H7 (cell line): ENCODE measurements around the gene CNGA1. TPM values are rescaled to one million over a fixed set of nuclear protein-coding genes. Genes with fewer than 3 reads are reported as not detected.
"Not testable (repeated sequence)": the region's sequence is repeated elsewhere in the genome, so short reads cannot be mapped to it uniquely, and the experiment has no call there.

Experiments
- DNase-seq: peaks from one replicate; pipeline ENCODE4 v3.0.0; 2012
- H3K27me3 ChIP-seq: 2 replicates; pipeline ENCODE4 v1.6.0; 2011; ENCODE audit warnings: mild to moderate bottlenecking, low read length; ENCODE audit not compliant: control insufficient read depth, insufficient read depth
- H3K36me3 ChIP-seq: replicated peaks from 2 replicates; pipeline ENCODE4 v1.5.1; 2011; ENCODE audit warnings: low read length; ENCODE audit not compliant: control insufficient read depth, insufficient read depth
- H3K4me3 ChIP-seq: 2 replicates; pipeline ENCODE4 v1.5.1; 2011; ENCODE audit warnings: low read depth, mild to moderate bottlenecking, control low read depth, low read length, moderate library complexity; ENCODE audit not compliant: insufficient read depth
- total RNA-seq: library from RNA; depleted of rRNA; stranded (reverse); fragments of >200 nt; shearing (Covaris generic); gene quantifications from 2 replicates; pipeline ENCODE4 v1.2.3, GENCODE V29; 2014

CNGA1 gene
- total RNA-seq, 1 experiment from 2014 or later, result 0.10 TPM

DNA sequence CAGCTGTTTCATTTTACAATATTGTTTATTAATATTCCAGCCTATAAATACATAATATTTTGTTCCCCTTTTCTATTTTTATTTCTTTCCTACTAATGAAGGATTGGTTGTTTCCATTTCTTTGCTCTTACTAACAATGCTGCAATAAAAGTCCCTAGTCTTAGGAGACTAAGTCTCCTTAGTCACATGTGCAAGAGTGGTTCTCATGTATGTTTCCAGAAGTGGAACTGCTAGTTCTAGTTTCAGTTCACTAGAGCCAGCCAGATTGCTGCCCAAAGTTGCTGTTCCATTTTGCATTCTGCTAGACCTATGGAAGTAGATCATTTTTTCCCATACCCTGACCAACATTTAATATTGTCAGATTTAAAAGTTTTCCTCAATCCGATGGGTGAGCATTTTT, 44.3 kb downstream of the CNGA1 start:
- H3K27me3 ChIP-seq, result no peaks in the 10 kb centered on the region
- DNase-seq, result no peak
- H3K36me3 ChIP-seq, result no peaks in the 10 kb centered on the region
- no peak overlapping the region for H3K4me3 ChIP-seq

DNA sequence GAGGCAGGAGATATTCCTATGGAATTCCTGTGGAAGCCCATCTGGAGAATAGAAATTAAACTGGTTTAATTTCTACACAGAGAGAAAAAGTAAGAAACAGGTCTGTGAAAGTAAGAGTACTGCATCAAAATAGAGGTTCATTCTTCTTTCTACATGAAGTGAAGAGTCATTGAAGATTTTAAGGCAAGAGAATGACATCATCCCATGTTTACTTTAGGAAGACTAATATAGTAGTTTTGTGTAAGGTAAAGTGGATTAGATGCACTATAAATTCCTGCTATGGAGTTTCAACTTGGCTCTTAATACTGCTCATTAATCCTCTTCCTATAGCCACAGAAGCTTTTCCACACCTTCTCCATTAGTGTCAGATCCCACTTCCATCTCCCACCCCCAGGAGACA, 47.6 kb downstream of the CNGA1 start:
- H3K36me3 ChIP-seq, result no peaks in the 10 kb centered on the region
- no peak for DNase-seq
- no peak overlapping the region for H3K4me3 ChIP-seq
- H3K27me3 ChIP-seq, result no peaks in the 10 kb centered on the region

DNA sequence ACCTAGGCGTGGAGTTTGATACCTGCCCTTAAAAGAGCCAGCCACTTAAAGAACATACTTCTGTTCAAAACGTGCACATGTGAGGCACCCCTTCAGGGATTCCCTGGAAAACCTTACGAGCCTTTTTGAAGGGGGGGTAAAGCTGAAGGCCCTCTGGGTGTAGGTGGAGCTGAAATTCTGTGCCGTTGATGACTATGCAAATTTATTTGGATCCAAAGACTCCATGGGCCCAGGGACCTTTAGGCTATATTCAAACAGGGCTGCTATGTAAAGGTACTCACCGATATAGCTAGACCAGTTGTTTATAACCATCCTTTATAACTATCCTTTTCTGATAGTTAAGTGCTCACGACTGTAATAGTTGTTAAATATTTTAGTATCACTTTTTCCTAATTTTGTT, 61.8 kb downstream of the CNGA1 start:
- no peak overlapping the region for H3K4me3 ChIP-seq
- DNase-seq, result no peak
- no peaks in the 10 kb centered on the region for H3K27me3 ChIP-seq
- no peaks in the 10 kb centered on the region for H3K36me3 ChIP-seq

DNA sequence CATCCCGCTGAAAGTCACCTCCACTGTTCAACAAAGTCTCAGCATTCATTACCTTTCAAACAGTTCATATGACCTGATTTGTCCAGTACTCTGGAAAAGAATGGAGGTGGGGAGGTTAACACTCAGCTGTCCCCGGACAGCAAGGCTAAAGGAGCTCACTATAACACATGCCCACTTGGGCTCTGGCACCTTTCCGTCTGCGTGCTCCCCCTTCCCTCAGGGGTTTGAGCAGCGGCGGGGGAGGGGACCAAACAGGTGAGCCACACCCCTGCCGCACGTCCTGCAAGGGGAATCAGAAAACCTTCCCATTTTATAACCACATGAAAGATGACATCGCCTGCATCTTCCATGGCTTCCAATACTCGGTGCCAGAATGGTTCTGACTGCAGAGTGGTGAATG, 62.2 kb downstream of the CNGA1 start:
- no peaks in the 10 kb centered on the region for H3K36me3 ChIP-seq
- H3K4me3 ChIP-seq, result no peak overlapping the region
- no peak for DNase-seq
- H3K27me3 ChIP-seq, result no peaks in the 10 kb centered on the region

DNA sequence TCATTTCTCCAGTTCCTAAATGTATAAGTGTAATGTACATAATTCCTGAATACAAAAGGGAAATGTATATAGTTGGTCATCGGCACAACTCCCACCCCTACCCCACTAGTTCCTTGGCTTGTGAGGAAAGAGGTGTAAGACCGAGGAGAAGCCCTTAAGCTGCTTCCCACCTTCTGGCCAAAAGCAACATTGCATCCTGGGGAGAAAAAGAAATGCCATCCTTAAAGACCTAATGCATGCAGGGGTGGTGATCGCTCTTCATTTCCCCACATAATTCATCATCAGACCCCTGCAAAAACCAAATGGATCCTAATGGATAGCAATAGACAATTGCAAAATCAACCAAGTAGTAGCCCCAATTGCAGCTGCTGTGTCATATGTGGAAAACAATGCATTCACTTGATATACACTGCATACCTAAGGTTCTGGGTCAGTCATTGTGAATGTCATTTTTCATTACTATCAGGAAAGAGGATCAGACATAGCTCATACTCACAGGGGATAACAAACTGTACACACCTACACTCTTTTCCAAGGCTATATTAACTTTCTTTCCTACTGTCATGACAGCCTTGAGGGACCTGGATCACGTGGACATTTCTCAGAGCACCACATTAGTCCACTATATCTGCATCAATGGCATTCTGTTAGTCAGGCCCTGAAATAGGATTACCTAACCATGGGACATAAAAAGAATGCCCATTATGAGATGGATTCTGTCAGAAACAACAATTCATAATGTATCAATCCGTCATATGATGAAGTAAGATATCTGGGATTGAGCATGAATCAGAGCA, 70.4 kb downstream of the CNGA1 start:
- Histone ChIP-seq H3K27me3 (no peaks in the 10 kb centered on the region), H3K4me3 (no peak overlapping the region), H3K36me3 (no peaks in the 10 kb centered on the region)
- peak; percentile 25 for DNase-seq

DNA sequence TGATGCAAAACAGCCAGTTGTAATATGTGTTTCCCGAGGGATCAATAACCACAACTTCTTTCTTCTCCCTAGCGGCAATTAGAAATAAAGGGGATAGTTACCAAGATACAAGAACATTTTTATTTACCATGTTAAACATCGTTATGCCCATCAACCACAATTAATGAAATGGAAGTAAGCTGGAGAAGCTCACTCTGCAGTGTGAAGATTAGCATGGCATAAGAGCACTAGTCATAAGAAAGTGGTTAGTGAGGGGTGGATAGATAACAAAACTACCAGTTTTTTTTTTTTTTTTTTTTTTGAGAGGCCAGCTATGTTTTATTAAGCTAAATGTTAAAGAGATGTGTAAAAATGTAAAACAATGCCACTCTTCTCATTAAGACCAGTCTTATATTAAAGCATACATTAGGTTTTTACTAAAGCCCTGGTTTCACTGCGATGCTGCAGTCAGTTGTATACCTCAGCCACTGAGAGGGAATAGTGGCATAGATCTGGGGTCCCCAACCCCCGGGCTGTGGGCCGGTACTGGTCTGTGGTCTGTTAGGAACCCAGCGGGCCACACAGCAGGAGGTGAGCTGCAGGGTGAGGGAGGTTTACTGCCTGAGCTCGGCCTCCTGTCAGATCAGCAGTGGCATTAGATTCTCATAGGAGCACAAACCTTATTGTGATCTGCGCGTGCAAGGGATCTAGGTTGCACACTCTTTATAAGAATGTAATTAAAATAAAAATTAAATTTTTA, 74.2 kb downstream of the CNGA1 start:
- no peaks in the 10 kb centered on the region for H3K36me3 ChIP-seq
- DNase-seq, result no peak
- no peaks in the 10 kb centered on the region for H3K27me3 ChIP-seq
- H3K4me3 ChIP-seq, result no peak overlapping the region

DNA sequence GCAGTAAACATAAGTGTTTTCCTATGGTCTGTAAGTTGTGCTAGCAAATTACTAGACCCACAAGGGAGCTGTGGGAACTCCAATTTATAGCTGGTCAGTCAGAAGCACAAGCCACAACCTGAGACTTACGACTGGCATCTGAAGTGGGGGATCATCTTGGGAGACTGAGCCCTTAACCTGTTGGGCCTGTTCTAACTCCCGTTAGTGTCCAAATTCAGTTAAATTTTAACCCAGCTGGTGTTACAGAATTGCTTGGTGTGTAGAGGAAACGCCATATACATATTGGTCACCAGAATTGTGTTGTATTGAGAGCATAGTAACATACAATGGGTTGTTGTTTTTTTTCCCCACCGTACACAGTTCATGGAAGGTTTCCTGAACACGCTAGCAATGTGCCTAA, 77.0 kb downstream of the CNGA1 start:
- no peak for DNase-seq
- Histone ChIP-seq H3K36me3 (no peaks in the 10 kb centered on the region), H3K4me3 (no peak overlapping the region), H3K27me3 (no peaks in the 10 kb centered on the region)

DNA sequence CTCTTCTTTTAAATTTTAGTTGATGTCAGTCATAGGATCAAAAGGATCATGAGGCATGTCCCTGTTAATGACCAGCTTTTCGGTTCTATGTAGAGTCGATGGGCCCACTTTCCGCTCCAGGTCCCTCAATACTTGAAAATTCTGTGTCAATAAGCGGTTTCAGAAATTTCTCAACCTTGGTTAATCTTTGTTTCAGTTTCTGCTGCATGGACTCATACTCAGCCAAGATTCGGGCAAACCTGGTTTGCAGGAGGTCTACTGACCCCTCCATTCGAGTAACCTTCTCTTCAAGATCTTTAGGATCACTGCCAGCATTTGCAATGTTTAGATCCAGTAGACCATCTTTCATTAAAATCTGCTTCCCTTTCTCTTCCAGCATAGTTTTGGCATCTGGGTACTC, 80.1 kb downstream of the CNGA1 start:
- no peaks in the 10 kb centered on the region for H3K27me3 ChIP-seq
- no peak for DNase-seq
- no peak overlapping the region for H3K4me3 ChIP-seq
- H3K36me3 ChIP-seq, result no peaks in the 10 kb centered on the region

DNA sequence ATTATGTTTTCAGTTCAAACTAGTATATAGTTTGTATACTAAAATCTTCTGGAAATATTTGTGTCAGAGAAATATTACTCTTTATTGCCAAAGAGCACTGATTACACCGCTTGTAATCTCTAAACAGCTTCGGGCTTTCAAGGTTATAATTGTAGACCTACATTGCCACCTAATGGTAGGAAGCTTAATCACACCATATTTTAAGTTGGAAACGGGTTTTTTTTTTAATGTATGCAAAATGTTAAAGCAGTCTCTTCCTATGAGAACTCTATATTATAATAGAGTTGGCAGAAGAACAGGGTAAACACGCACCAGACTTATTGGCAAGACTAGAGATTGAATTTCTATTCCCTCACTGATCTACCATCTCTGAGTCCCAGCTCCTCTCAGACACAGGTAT, 82.6 kb downstream of the CNGA1 start:
- H3K27me3 ChIP-seq, result no peaks in the 10 kb centered on the region
- no peak overlapping the region for H3K4me3 ChIP-seq
- DNase-seq, result no peak
- H3K36me3 ChIP-seq, result no peaks in the 10 kb centered on the region

DNA sequence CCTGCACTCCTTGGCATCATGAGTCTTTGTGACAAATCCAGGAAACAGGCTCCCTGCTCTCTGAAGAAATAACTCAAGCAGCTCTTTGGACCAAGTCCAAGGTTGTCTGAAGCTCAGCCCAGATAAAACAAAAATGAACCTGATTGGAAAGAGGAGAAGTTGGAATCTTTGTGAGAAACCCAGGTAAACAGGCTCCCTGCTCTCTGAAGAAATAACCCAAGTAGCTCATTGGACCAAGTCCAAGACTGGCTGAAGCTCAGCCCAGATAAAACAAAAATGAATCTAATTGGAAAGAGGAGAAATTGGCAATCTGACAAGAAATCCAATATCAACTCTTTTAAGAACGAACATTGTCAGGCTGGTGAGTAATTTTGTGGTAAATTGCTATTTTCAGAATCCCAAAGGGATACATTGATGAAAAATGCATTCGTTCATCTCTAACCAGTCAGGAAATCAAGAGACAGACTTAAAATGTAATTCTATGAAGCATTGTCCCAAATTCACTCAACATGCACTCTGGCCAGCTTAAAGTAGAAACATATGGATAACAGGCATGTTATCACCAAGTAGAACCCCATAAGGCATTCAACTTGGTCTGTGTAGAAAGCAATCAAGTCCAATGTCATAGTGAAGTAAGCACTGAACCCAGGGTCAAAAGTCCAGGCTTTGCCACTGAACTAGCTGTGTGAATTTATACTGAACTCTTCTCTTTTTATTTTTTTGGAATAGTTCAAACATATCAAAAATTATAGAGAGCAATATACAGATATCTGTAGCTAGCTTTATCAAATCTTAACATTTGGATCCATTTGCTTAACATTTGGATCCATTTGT, 85.3 kb downstream of the CNGA1 start:
- no peaks in the 10 kb centered on the region for H3K36me3 ChIP-seq
- H3K4me3 ChIP-seq, result no peak overlapping the region
- no peaks in the 10 kb centered on the region for H3K27me3 ChIP-seq
- DNase-seq, result no peak

DNA sequence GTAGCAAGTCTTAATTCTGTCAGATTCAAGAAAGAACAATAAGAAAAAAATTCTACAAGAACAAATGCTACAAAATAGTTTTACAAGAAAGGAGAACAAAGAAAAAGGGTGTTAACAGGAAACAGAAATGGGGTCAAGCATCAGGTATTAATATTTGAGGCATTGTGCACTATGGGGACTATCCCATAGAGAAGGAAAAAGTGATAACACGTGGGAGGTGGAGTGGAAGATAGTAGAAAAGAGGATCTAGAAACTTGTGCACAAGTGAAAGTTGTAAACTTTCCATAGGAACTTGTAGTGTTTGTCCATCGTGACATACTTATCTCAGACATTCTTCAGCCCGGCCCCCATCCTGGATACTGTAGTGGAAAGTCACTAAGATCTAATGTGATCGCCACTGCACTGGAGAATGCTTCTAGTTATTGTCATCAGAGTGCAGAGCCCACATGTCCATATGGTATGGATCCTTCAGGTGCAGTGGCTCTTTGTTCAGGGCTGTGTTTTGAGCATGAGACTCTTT, 86.7 kb downstream of the CNGA1 start:
- DNase-seq, result no peak
- no peaks in the 10 kb centered on the region for H3K27me3 ChIP-seq
- no peaks in the 10 kb centered on the region for H3K36me3 ChIP-seq
- H3K4me3 ChIP-seq, result no peak overlapping the region

DNA sequence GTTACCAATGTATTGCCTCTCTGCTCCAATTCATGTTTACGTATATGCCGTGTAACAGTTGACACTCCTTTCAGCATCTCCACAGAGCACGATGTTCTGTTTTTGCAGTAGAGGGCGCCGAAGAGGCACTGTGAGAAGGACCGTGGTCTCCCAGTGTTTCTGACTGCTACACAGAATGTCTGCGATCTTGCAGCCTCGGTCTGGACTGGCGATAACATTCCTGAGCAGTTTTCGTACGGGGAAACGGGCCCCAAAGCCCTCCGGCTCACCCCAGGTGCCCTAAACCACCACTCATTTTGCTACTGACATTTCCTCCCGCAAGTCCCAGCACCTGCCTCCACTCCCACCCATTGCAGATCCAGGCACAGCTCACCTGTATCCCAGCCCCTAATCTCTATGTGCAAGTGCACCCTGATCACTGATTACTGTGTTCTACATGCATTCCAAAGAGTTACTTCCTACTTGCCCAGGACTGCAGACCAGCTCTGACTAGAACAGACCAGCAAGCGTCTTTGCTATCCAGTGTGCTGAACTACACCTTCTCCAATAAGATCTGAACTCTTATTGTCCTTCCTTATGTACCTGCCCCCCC, 89.7 kb downstream of the CNGA1 start:
- H3K27me3 ChIP-seq, result no peaks in the 10 kb centered on the region
- H3K36me3 ChIP-seq, result no peaks in the 10 kb centered on the region
- peak overlapping the region; percentile 20 for H3K4me3 ChIP-seq
- DNase-seq, result peak; percentile 37

DNA sequence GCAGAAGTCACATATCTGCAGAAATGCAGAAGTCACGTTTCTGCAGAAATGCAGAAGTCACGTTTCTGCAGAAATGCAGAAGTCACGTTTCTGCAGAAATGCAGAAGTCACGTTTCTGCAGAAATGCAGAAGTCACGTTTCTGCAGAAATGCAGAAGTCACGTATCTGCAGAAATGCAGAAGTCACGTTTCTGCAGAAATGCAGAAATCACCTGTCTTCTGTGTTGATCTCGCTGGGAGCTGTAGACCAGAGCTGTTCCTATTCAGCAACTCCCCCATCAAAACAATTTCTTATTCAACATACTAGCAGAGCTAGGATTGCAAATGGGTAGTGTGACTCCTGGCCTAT, 93.2 kb downstream of the CNGA1 start:
- H3K4me3 ChIP-seq, H3K36me3 ChIP-seq, DNase-seq, H3K27me3 ChIP-seq: not testable (repeated sequence)

DNA sequence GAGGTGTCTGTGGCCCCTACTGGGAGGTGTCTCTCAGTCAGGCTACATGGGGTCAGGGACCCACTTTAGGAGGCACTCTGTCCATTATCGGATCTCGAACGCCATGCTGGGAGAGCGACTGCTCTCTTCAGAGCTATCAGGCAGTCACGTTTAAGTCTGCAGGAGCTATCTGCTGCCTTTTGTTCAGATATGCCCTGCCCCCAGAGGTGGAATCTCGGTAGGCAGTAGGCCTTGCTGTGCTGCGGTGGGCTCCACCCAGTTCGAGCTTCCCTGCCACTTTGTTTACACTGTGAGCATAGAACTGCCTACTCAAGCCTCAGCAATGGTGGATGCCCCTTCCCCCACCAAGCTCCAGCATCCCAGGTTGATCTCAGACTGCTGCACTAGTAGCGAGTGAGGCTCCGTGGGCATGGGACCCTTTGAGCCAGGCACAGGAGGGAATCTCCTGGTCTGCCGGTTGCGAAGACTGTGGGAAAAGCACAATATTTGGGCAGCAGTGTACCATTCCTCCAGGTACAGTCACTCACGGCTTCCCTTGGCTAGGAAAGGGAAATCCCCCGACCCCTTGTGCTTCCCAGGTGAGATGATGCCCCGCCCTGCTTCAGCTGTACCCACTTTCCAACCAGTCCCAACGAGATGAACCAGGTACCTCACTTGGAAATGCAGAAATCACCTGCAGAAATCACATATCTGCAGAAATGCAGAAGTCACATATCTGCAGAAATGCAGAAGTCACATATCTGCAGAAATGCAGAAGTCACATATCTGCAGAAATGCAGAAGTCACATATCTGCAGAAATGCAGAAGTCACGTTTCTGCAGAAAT, 93.8 kb downstream of the CNGA1 start:
- H3K27me3 ChIP-seq, H3K36me3 ChIP-seq, DNase-seq, H3K4me3 ChIP-seq: not testable (repeated sequence)
